GM18508 (cell line): Measurements from ENCODE around the gene EPS8.

Experiments
- ATAC-seq: cut with Tn5 transposase; IDR thresholded peaks from one replicate; pipeline ENCODE4 v1.9.1; 2021; ENCODE audit warnings: moderate number of reproducible peaks; ENCODE audit not compliant: insufficient read depth, unreplicated experiment

The EPS8 gene

GRCh38 chr12:15701206-15701605 lies 88.0 kb downstream of the EPS8 start:
- ATAC-seq = no peak

GRCh38 chr12:15700595-15700994 lies 88.6 kb downstream of the EPS8 start:
- ATAC-seq = peak; percentile 47

DNA sequence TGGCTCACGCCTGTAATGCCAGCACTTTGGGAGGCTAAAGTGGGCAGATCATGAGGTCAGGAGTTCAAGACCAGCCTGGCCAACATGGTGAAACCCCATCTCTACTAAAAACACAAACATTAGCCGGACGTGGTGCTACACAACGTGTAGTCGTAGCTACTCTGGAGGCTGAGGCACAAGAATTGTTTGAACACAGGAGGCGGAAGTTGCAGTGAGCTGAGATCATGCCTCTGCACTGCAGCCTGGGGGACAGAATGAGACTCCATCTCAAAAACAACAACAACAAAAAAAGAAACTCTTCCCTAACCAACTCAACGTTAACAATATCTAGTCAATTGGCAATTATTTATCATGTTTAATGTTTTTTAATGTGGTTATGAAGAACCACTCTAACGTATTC lies 89.3 kb downstream of the EPS8 start:
- no peak for ATAC-seq

DNA sequence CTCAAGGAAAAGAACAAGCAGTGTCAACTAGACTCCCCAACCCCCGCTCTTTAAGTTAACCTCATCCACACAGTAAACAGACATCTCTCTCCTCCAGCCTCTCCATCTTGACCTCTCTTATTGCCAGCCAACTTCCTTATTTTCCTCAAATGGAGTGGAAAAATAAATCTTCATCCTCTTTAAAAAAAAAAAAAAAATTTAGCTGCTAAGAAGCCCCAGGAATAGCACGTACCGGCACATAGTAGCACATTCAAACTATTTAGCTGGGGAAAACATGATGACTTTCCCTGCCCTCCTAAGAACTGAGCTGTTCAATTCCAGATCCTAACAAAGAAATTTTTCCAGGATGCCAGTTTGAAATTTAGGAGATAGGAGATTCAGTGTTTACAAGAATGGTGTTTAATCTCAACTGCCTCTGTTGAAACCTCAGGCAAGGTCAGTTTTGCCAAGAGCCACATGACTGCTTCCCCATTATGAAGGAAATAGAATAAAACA lies 90.8 kb downstream of the EPS8 start:
- no peak for ATAC-seq

GRCh38 chr12:15697201-15697600 lies 92.0 kb downstream of the EPS8 start:
- no peak for ATAC-seq

DNA sequence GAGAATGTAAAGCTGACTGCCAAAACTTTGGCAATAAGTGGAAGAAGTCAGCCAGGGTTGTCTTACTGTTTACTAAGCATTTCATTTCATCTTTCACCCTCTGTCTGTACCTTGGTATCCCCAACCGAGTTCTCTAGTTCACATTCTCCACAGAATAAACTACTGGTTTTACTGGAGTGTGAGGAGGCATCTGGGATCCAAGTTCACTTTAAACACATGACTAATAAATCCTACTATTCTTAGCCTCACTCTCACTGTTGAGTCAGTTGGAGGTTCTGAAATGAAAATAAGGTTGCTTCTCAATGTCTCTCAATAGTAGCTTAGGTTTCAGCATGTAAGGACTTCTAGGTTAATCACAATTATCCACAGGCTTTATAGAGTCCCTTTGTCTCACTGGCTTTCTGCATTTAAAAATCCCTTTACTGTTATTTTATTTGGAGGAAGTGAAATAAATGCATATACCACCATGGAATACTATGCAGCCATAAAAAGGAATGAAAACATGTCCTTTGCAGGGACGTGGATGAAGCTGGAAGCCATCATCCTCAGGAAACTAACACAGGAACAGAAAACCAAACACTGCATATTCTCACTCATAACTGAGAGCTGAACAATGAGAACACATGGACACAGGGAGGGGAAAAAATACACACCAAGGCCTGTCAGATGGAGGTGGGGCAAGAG lies 95.8 kb downstream of the EPS8 start:
- ATAC-seq = no peak

GRCh38 chr12:15691388-15691787 lies 97.8 kb downstream of the EPS8 start:
- ATAC-seq = no peak

- no peak for ATAC-seq
Measured at GRCh38 chr12:15690320-15690719, 98.9 kb downstream of the EPS8 start.

- ATAC-seq = no peak
Measured at GRCh38 chr12:15689751-15690191, 99.4 kb downstream of the EPS8 start.

GRCh38 chr12:15688838-15689625 lies 100.2 kb downstream of the EPS8 start:
- ATAC-seq = no peak

GRCh38 chr12:15688202-15688736 lies 100.9 kb downstream of the EPS8 start:
- ATAC-seq = no peak

DNA sequence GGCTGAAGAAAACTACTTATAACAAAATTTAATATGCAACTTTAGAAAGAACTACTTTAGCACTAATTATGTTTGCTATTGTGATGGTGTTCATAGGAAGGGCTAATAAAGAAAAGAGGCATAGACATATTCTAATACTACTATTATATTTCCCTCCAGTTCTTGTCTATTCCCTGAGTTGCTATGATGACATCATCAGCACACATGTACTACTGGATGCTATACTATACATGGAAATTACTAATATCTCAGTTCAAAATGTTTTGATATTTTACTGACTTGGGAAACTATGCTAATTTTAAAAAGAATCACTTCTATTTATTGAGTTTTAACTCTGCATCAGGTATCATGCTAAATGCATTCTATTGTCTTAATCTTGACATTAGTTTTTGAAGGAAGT lies 101.6 kb downstream of the EPS8 start:
- ATAC-seq = no peak

DNA sequence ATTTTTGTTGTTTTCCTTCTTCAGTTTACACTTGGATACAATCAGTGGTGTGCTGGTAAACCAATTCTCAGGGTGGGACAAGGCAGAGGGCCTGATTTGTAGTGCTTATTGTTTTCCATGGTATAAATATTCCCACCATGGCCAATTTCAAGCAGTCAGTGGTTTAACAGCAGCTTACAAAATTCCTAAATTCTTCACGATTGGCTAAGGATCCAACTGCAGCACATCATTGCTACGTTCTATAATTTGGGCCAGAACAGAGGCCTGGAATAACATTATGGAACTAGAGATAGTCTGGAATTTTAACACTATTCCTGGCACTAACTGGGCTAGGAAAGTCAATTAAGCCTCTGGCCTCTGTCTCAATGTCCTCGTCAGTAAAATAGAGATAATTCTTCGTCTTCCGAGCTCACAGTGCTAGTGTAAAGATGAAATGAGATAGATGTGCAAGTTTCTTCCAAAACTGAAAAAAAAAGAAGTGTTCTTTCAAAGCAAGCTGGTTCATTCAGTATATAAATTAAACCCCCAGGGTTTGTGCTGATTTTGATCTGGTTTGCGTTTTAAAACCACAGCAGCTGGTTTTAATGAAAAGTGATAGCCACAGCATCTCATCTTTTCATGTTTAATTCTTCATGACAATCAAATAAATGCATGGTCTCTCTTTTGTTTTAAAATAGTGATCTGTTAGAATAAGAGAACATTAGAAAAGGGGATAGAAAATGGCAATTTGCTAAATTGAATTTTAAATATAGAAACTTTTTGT lies 104.1 kb downstream of the EPS8 start:
- no peak for ATAC-seq

DNA sequence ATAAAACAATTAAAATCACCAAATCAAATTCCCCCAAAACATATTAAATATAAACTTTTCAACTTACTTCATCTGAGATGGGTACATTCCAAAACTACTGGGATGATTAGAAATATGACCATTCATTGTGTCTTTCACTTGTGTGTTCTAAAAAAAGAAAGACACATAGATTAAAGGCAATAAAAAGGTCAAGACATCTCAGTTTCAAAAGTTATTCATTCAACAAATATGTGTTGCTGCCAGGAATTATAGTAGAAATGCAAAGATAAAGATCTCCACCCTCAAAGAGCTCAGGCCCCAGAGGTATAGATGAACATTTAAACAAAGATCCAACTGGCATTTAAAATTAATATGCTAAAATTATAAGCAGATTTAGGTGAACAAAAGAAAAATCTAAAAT lies 106.4 kb downstream of the EPS8 start:
- ATAC-seq = no peak

DNA sequence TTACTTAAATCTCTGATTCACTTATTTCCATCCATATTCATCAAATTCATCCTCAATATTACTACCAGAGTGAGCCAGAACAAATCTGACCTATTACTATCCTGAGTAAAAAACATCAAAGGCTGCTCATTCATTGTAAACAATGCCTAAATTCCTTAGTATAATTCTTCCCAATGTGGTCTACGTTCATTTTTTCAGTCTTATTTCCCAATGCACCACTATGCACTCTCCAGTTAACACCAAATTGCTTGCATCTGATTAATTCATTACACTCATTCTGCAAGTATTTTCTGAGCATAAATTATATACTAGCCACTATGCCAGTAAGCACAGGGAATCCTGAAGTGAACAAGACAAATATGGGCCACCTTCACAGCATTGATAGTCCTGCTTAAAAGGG lies 110.0 kb downstream of the EPS8 start:
- no peak for ATAC-seq

DNA sequence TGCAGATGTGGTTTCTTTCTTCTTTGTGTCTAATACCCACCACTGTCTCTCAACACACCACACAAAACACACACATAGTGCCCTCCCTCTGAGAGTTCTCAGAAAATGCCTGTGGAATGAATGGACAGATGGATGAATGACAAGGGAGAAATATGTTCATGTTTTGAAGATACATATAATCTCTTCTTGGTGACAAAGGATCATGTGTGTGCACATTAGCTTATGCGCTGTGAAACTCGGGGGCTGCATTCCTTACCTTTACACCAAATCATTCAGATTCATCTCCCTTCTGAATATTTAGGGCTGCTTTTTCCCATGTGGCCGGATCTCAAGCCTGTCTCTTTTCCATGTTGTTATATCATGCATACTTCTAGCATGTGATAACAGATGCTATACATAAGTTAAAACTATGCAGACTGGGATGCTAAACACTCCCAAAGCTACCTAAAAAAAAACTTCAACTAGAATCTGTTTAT lies 111.4 kb downstream of the EPS8 start:
- no peak for ATAC-seq

DNA sequence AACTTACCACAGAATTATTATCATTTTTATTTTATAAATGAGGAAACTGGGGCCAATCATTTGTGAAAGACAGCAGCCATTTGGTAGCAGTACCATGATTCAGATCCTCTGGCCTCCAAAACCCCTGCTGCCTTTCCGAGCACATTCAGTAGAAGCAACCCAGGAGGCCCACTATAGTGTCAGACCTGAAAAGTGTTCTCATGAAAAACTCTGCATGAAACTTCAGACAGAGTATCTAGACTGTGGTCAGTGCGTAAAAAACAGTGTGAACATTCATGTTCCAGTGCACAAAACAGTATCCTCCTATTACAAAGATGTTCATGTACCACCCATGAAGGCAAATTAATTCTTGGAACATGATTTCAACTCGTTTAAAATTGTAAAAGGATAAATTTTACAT lies 112.0 kb downstream of the EPS8 start:
- no peak for ATAC-seq

DNA sequence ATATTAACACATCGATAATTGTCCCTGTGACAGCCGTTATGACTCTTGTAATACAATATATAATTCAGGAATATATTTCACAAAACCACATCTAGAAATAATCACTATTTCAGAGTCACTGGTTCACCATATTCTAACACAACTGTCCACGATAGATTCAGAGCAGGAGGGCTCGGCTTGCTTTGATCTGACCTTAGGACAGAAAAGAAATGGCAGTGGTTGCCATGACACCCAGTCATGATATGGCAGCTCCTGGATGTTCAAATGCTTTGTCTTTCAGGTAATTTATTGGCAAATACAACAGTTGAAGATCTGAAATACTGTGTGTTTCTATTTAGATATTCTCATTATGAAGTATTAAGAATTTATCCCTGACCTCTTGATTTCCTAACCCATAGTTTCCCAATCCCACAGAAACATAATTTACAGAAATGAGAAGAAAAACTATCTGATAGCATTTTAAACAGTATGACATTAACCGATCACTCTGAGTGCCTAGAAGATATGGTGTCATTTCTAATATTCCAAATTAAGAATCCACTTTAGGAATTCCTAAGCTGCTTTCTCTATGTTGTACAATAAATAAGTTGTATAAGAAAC lies 116.4 kb downstream of the EPS8 start:
- no peak for ATAC-seq

DNA sequence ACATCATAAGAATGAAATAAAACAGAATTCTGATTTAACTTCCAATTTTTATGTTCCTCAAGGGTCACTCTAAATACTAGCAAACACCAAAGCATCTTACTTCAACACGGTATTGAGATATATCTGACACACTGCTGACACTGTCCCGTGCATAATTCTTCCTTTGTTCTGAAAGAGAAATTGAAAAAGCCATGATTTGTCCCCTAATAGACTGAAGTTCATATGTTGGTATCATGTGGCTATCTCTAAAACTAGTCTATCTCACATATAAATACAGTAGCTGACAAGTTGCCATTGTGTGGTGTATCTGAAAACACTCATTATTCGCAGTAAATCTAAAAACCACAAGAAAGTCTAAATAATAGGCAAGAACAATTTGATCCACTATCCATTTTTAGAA lies 118.4 kb downstream of the EPS8 start:
- ATAC-seq = no peak

DNA sequence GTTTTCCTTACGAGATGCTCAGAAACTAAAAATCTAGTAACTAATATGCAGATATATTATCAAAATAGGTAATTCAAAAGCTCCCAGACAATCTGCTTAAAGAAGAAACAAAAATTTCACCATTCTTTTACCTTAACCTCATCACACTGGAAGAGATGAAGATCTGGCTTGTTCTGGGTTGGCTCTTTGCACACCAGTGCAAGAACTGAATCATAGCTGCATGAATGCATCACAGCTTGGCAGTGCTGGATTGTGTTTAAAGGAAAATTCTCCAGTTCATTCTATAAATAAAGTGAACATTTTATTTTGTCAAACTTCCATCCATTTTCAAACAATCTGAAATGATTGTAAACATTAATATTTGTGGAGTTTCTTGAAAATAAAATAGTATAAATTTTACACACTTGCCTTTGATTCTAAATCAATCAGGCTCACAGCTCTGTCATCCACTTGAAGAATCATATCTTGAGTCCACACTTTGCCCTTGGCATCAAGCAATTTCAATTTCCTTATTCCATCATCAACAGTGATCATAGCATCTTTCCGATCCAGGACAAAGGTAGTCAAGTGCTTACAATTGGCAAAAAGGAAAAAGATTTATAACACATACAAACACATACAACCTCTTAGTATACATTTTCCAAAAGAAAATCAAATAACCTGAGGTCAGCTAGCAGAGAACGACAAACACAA lies 119.8 kb downstream of the EPS8 start:
- ATAC-seq = no peak
